ENCODE results near the gene PRKCH.

GRCh38 chr14:61511558-61511948 lies 190.2 kb downstream of the PRKCH start:
- no peak for TF ChIP-seq CTCF (IDR thresholded peaks at IDR 0.05)
- TF ChIP-seq POLR2A (IDR thresholded peaks at IDR 0.05): no peak

Data from body of pancreas (tissue), 4 donors.